Breast epithelium (tissue), 4 donors: Measurements from ENCODE around the gene GPR50. TPM values are rescaled to one million over a fixed set of nuclear protein-coding genes. Genes with fewer than 3 reads are reported as not detected.

Experiments used
- DNase-seq, 2 donors: peaks; one replicate each; pipeline ENCODE4 v3.0.0-alpha.2; 2019; ENCODE audit warnings: low spot score in 2 of 2
- H3K27ac ChIP-seq, 2 donors: fragments of 200-600 bp; sonication (generic) in 1 of 2; one replicate each; pipeline ENCODE4 v1.5.1; 2016 to 2019; ENCODE audit warnings: mild to moderate bottlenecking in 1 of 2
- H3K27me3 ChIP-seq, 2 donors: fragments of 200-600 bp; sonication (generic) in 1 of 2; one replicate each; pipeline versions ENCODE4 v1.5.1 to v1.6.0; 2017 to 2019; ENCODE audit warnings: control low read depth in 1 of 2, mild to moderate bottlenecking in 1 of 2
- H3K36me3 ChIP-seq: fragments of 200-600 bp; one replicate; pipeline ENCODE4 v1.5.1; 2019
- H3K4me1 ChIP-seq, 2 donors: fragments of 200-600 bp; sonication (generic); one replicate each; pipeline ENCODE4 v1.5.1; 2016 to 2019; ENCODE audit warnings: control low read depth in 1 of 2
- H3K4me3 ChIP-seq, 3 donors: fragments of 200-600 bp; sonication (generic); 1 replicate in 2 of 3; 2 replicates in 1 of 3; pipeline ENCODE4 v1.5.1; 2016 to 2019; ENCODE audit warnings: mild to moderate bottlenecking in 3 of 3, moderate library complexity in 2 of 3
- H3K9me3 ChIP-seq, 2 donors: fragments of 200-600 bp; sonication (generic) in 1 of 2; one replicate each; pipeline ENCODE4 v1.5.1; 2016 to 2019; ENCODE audit warnings: control low read depth in 1 of 2
- CTCF ChIP-seq, 3 donors: fragments of 450-650 bp; IDR thresholded peaks; one replicate each; pipeline ENCODE4 v1.5.1; 2016 to 2017; ENCODE audit warnings: antibody characterized with exemption in 3 of 3, mild to moderate bottlenecking in 3 of 3, moderate library complexity in 3 of 3
- POLR2A ChIP-seq: fragments of 450-650 bp; IDR thresholded peaks from one replicate; pipeline ENCODE4 v1.6.1; 2016; ENCODE audit warnings: antibody characterized with exemption, mild to moderate bottlenecking, moderate library complexity
- POLR2AphosphoS5 ChIP-seq, 3 donors: sonication (generic); formaldehyde crosslinking; IDR thresholded peaks; one replicate each; pipeline ENCODE4 v1.6.1; 2017; ENCODE audit warnings: antibody characterized with exemption in 3 of 3
- intact Hi-C: fragments of 100-400 bp; cut with DNase I; formaldehyde crosslinking; loops from one replicate; pipeline ENCODE4 v1.15.1; 2023; ENCODE audit warnings: low total_unique reads
- total RNA-seq, 3 donors: library from RNA; depleted of rRNA; stranded (reverse); fragments of >200 nt; gene quantifications; one replicate each; pipeline ENCODE4 v1.1.0, GENCODE V29; 2016

Gene GPR50
- total RNA-seq, 3 donors from 2014 or later: 0.15 TPM; not detected in 2

- Histone ChIP-seq H3K4me1 (no peaks in the 10 kb centered on the region), H3K27me3 (peaks cover 0 to 41% of the 10 kb centered on the region in 2 donors), H3K9me3 (no peaks in the 10 kb centered on the region), H3K36me3 (no peaks in the 10 kb centered on the region), H3K4me3 (no peak overlapping the region), H3K27ac (no peak overlapping the region)
- intact Hi-C loops: no loop called here
- TF ChIP-seq POLR2A: no peak
- TF ChIP-seq CTCF (IDR thresholded peaks at IDR 0.05): no peak
- TF ChIP-seq POLR2AphosphoS5 (IDR thresholded peaks at IDR 0.05): no peak
- DNase-seq: no peak
Observed at GRCh38 chrX:151155234-151155633, 21.1 kb upstream of the GPR50 start.

- no peak for DNase-seq
- H3K27ac ChIP-seq: no peak overlapping the region
- H3K9me3 ChIP-seq: peaks cover 0 to 12% of the 10 kb centered on the region in 2 donors
- H3K4me3 ChIP-seq: no peak overlapping the region
- H3K4me1 ChIP-seq: no peaks in the 10 kb centered on the region
- no peaks in the 10 kb centered on the region for H3K36me3 ChIP-seq
- intact Hi-C loops: no loop called here
- TF ChIP-seq POLR2A: no peak
- TF ChIP-seq CTCF (IDR thresholded peaks at IDR 0.05): no peak
- no peak for TF ChIP-seq POLR2AphosphoS5 (IDR thresholded peaks at IDR 0.05)
- H3K27me3 ChIP-seq: peaks cover 0 to 12% of the 10 kb centered on the region in 2 donors
Observed at GRCh38 chrX:151161690-151162089, 14.7 kb upstream of the GPR50 start.

GRCh38 chrX:151167791-151168345 is 8.5 kb upstream of the GPR50 start:
- TF ChIP-seq CTCF (IDR thresholded peaks at IDR 0.05) (no peak), POLR2AphosphoS5 (IDR thresholded peaks at IDR 0.05) (no peak), POLR2A (no peak)
- Histone ChIP-seq H3K4me1 (no peaks in the 10 kb centered on the region), H3K27me3 (peaks cover 0 to 45% of the 10 kb centered on the region in 2 donors), H3K27ac (no peak overlapping the region), H3K36me3 (no peaks in the 10 kb centered on the region), H3K4me3 (no peak overlapping the region), H3K9me3 (peaks cover 0 to 18% of the 10 kb centered on the region in 2 donors)
- no peak for DNase-seq
- intact Hi-C loops: no loop called here

- H3K27me3 ChIP-seq: peaks cover 0 to 62% of the 10 kb centered on the region in 2 donors
Observed at GRCh38 chrX:151169783-151170182, 6.6 kb upstream of the GPR50 start.

More at GRCh38 chrX:151169783-151170182, 6.6 kb upstream of the GPR50 start:
- peaks cover 0 to 17% of the 10 kb centered on the region in 2 donors for H3K9me3 ChIP-seq
- H3K27ac ChIP-seq: no peak overlapping the region
- H3K36me3 ChIP-seq: no peaks in the 10 kb centered on the region
- no peak overlapping the region for H3K4me3 ChIP-seq
- H3K4me1 ChIP-seq: no peaks in the 10 kb centered on the region
- TF ChIP-seq CTCF (IDR thresholded peaks at IDR 0.05) (no peak), POLR2A (no peak), POLR2AphosphoS5 (IDR thresholded peaks at IDR 0.05) (no peak)
- intact Hi-C loops: no loop called here
- DNase-seq: no peak
